T-helper 9 cell (primary cell): ENCODE measurements around the gene TTC9B.
"Not testable (repeated sequence)": the region's sequence is repeated elsewhere in the genome, so short reads cannot be mapped to it uniquely, and the experiment has no call there.

Experiments used
- DNase-seq: peaks from one replicate; pipeline ENCODE4 v3.0.0-alpha.2; 2020

TTC9B gene

DNA sequence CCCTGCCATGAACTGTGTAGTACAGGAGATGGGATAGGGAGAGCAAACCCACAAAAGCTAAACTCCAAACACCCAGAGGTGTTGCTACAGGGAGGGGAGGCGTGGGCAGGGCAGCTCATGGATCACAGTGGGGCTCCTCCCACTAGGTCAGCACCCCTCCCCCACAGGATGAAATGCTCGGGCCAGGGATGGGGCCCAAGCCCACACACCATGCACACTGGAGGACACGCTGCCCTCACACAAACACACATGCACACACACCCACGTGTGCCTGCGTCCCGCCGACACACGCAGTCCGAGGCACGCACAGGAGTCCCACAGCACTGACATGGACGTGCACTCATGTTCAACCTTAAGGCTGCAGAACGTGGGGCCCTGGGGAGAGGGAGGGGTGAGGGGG is 14.3 kb upstream of the TTC9B start:
- DNase-seq, result no peak

DNA sequence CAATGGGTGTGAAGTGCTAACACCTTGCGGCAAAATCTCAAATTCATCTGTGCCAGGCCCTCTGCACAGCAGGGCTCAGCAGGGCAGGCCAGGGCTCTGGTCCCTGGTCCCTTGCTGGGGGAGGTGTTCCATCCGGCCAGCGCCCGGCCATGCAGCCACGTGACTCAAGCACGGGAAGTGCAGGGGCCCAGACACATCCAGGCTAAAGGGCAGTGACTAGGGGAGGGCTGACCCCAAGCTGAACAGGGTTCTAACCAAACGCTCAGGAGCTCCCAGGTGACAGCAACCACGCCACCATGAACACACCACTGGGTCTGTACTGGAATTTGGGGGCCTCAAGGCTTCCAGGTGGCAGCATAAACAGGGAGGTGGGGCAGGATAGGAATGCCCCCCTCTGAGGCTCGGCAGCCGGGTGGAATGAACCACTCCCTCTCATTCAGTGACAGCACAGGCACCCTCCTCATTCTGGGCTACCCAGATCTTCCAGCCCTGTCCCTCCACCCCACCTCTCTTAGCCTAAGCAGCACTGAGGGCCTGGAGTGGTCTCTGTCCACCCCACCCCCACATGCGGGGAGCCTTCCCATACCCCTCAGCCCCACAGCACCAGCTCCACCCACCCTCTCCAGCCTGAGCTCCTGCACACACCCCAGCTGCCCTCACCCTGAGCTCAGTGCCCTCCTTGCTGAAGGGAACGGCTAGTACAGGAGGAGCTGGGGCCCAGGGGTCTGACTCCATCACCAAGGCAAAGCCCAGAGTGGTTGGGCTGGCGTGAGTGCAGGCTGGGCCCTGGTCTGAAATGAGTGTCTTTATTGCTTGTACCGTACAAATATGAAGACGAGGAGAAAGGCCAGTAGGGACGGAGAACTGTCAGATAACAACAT is 13.6 kb upstream of the TTC9B start:
- DNase-seq, result no peak

DNA sequence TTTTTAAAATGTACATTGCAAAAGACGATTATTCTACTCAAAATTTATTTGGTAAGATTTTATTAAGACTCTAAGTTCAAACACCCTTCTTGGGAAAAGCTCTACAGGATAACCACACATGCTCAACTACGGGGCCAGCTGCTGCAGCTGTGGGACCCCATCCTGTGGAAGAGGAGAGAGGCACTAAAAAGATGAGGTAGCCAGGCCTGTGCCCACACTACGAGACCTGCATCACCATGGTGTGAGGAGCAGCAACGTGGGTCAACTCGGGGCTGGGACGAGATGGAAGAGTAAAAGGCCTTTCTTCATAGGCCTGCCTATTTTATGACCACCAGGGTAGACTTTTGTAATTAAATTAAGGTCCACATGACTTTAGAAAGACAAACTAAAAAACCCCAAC is 12.9 kb upstream of the TTC9B start:
- no peak for DNase-seq

DNA sequence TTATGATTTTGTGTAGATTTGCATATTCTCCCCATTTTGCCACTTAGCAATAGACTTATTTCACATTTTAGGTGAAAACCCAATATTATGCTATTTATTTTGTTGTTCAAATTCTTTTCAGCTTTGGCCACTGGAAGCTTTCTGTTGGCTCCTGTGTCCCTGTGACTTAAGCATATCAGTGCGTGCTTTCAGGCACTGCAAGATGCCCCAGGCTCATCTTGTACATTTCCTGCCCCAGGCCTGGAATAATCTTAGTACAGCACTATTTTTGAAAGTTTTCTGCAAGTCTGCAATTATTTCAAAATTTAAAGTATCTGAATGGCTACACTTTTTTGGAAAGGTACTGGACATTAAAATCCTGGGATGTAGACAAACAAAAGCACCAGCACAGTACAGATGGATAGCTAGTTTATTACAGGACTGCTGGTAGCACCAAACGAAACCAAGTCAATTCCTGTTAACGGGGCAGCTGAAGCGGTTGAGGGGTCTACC is 11.8 kb upstream of the TTC9B start:
- DNase-seq, result no peak

DNA sequence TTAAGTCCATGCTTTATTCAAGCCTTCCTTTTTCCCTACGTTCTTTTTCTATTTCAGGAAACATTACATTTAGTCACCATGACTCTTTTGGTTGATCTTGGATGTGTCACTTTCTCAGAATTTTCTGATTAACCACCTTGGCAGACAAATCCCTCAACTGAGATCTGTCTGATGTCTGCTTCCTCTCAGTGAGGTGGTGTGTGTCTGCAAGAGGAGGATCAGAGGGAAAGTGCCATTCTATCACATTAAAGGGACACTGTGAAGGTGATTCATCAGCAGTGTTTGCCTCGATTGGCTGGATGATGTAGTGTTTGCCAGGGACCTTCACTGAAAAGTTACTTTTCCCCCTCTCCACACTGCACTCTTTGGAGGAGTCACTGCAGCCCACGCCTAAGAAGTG is 11.3 kb upstream of the TTC9B start:
- no peak for DNase-seq

DNA sequence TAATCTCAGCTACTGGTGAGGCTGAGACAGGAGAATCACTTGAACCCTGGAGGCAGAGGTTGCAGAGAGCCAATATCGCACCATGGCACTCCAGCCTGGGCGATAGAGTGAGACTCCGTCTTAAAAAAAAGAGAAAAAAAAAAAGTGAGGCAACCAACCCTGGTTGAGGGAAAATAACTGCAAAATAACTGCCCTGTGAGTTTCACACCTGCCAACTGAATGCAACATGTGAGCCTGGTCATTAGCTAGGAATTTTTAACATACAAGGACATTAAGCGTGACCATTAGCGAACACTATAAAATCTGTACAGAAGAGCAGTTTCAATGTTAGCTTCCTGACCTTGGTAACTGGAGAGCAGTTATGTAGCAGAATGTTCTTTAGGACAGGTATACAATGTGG is 10.7 kb upstream of the TTC9B start:
- DNase-seq, result no peak

DNA sequence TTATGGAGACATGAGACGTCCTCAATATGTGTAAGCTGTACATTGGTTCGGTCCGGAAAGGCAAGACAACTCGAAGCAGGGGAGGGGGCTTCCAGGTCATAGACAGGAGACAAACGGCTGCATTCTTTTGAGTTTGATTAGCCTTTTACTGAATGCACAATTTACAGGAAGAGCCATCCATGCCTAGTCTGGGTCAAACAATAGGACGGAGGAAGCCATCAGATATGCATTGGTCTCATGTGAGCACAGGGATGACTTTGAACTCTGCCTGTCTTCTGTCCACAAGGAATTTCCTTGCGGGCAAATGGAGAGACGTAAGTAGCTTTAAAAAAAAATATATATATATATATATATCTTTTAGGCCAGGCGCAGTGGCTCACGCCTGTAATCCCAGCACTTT is 10.2 kb upstream of the TTC9B start:
- DNase-seq, result no peak

DNA sequence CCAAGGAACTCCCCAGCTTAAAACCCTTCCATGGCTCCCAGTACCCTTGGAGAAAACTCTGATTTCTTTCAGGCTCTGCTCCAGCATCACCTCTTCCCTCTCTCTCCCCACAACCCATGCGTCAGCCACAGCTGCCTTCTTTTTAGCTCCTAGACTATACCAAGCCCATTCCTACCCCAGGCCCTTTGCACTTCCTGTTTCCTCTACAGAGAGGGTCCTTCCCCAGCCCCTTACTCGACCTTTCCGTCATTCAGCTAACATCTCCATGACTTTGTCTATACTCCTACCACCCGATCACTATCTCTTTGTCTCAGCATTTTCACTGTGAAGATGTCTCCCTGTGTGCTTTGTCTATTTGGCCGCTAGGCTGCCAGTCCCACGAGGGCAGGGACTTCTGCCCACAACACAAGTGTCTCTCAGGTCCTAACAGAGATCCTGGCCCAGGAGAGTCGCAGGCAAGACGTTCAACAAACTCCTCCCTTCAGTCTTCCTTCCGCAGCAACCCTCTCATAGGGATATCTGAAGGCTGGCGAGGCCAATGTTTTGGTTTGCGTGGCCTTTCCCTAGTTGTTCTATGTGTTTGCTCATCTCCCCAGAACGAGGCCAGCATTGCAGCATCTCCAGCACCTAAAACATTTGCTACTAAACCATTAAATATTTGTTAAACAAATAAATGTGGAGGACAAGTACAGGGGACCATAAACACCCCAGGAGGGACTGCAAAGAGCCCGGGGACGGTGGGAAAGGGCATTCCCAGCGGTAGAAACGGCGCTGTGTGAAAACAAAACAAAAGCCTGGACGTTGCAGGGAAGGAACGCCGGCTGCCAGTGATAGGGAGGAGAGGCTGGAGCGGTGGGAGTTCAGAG is 7.5 kb upstream of the TTC9B start:
- no peak for DNase-seq

DNA sequence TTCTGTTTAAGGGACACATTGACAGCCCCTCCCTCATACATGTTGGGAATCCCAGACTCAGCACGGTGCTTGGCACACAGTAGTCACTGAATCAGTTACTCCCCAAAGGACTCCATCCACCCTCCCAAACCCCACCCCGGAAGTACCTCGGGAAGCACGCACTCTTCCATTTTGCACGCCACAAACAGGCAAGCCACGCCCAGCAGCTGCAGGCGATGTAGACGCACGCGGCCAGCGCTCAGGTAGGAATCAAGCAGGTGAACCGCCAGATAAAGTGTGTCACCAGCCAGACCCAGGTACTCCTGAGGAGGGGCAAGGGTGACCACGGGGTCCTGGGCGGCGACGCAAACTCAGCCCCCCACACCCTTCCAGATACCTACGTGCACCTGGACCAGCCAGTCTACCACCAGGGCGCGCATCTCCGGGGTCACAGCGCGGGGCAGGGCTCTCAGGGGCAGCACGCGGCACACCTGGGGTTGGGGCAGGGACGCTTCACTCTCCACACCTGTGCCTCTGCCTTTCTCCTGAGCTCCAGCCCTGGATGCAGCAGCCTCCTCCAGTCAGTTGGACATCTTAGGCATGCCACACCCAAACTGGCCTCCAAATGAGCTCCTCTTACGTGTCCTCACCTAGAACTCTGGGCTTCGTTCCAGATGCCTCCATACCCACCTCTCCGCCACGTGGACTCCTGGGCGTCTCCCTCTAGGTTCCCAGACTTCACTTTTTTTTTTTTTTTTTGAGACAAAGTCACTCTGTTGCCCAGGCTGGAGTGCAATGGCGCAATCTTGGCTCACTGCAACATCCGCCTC is 6.4 kb upstream of the TTC9B start:
- no peak for DNase-seq

DNA sequence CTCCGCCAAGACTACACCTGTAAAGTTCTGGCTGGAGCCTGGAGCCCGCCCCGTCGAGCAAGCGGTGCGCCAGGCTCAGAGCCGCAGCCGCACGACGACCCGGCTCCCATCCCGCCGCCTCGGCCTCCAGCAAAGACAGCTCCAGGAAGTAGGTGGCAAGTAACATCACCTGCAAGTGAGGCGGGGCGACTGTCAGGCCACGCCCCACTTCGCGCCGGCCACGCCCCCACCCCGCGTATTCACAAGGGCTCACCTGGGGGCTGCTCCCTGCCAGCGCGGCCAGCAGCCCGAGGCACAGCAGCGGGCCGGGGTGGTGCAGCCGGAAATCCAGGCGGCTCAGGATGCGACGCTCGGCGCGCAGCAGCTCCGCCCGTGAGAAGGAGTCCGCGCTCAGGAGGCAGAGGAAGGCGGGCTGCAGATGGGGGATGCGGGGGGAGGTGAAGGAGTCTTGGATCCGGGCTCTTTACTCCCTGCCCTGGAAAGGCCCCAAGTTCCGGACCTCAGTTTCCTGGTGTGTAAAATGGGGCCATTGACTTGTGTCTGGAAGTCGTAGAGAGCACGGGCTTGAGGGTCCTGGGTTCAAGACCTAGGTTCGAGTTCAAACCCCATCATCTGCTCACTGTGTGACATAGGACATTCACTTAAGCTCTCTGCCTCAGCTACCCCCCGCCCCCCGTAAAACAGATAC is 5.1 kb upstream of the TTC9B start:
- DNase-seq, result peak; percentile 28

DNA sequence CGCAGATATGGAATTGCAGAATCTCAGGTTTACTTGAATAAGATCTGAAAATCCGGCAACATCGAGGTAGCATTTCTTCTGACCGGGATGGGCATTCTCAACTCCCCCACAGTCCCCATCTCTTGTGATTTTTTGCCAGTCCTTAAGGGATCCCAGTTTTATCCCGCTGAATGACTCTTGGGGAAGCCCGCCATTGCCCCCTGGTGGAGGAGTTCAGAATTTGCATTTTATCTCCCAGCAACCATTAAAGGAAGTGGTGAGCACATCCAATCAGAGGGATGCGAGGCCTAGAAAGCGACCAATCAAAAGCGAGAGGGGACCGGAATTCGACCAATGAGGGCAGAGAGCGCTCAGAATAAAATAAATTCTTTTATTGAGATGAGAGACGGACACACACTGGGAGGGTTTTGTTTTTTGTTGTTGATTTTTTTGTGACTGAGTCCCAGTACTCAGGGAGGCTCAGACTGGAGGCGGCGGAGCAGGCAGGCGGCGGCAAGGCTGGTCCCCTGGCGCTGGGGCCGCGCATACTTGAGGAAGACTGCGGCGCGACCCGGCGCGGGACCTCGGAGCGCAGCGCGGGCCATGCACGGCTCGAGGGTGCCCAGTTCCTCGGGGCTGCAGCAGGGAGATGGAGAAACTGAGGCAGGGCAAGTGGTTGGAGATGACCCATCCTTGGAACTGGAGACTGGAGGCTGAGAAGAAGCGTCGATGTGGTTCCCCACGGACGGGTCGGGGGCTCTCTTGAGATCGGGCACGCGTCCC is 3.9 kb upstream of the TTC9B start:
- DNase-seq, result peak; percentile 67

DNA sequence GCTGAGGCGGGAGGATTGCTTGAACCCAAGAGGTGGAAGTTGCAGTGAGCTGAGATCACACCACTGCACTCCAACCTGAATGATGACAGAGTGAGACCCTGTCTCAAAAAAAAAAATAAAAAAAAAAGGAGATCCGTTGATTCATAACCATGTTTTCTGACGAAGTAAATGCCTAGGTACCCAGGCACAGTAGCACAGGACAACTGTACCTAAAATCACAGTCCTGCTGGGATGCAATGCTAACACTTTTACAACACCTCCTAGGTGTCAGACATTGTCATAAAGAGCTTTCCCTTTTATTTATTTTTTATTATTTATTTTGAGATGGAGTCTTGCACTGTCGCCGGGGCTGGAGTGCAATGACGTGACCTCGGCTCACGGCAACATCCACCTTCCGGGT is 2.5 kb upstream of the TTC9B start:
- DNase-seq, result no peak

DNA sequence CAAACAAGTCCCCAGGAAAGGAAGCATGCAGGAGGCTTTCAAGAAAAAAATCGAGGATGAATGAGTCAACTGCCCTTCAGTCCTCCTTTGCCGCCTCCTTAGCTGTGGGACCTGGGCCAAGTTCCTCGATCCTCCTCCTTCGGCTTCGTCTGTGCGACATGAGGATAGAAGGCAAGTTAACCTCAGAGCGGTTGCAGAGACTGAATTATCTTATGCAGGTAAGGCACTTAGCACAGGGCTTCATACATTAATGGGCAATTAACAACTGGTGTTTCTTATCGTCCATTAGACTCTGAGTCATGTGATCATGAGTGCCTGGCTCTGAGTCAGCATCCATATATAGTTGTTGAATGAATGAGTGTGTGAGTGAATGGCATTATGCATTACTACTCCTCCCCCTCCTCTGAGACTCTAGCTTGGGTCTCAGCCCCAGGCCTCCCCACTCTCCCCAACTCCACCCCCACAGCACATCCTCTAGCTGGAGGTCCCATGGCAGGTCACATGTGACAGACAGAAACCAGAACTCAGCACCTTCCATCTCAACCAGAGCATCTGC is 1.6 kb upstream of the TTC9B start:
- DNase-seq, result no peak

DNA sequence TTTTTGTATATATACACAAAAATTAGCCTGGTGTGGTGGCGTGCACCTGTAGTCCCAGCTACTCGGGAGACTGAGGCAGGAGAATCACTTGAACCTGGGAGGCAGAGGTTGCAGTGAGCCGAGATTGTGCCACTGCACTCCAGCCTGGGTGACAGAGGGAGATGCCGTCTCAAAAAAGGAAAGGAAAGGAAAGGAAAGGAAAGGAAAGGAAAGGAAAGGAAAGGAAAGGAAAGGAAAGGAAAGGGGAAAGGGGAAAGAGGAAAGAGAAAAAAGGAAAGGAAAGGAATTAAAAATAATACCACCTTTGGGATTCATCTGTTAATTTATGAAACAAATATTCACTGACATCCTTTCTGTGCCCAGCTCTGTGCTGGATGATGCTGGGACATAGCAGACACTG is 845 bp upstream of the TTC9B start:
- DNase-seq, result not testable (repeated sequence)

DNA sequence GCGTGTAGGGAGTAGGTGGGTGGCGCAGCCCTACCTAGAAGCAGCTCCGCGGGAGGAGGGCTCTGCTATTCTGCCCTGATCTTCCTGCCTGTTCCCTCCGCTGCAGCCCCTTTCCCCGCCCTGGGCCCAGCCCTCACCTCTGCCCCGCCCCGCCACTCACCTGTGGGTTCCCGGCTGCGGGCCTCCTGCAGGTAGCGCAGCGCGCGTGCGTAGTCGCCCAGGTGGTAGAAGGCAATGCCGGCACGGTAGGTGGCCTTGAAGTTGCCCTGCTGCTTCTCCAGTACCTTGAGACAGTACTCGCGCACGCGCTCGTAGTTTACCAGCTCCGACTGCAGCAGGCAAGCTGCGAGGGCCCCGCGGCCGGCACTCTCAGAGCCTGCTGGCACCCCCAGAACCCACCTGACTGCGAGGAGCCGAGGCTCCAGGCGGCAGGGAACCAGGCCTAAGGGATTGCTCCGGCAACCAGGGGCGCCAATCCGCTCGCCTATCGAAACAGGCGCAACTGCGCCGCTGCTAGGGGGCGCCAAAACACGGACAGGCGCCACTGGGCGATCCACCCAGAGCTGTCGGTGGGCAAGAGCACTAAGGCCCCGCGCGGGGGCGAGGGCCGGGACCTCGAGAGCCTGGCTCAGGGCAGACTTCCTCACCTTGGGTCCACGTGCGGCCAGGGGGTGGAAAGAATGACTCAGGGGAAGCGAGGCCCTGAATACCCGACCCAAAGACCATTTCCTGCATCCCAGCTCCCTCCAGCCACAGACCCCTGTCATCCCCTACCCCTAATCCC is 965 bp downstream of the TTC9B start:
- no peak for DNase-seq

DNA sequence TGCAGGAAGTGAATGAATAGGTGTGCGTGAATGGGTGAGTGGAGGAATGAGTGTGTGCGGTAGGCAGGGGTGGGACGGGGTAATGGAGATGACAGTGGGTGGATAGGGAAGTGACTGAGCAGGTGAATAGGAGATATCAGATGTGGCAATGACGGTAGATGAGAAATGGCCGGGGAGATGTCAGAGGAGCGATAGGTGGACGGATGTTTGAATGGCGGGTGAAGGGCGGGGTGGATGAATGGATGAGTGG is 1.5 kb downstream of the TTC9B start:
- no peak for DNase-seq

DNA sequence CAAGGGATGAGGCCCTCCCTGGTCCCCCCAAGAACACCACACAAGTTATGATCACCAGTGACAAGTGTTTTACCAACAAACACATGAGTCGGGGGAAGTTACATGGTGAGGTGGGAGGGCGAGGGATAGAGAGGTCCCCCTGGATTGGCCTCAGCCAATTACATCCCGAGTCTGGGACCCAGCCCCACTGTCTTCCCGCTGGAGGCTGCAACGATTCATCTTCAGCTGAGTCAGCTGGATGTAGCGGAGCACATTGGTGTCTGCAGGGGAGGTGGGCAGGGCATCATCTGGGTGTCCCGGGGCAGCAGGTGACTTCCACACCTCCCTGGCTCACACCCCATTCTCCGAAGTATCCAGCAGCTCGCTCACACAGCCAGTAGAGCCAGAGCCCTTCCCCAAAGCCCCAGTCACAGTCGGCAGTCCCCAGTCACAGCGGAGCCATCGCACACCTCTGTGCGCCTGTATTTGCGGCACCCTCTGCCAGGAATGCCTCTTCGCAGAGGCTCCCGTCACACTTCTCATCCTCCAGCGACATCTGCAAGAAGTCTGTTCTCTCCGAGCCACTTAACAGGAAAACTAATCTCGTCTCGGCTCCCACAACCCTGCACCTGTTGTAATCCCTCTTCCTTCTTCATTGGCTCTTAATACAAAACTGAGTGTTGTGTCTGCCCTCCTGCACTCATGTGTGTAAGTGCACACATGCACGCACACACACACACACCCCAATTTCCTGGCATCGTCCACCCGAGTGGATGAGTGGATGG is 2.0 kb downstream of the TTC9B start:
- DNase-seq, result no peak

DNA sequence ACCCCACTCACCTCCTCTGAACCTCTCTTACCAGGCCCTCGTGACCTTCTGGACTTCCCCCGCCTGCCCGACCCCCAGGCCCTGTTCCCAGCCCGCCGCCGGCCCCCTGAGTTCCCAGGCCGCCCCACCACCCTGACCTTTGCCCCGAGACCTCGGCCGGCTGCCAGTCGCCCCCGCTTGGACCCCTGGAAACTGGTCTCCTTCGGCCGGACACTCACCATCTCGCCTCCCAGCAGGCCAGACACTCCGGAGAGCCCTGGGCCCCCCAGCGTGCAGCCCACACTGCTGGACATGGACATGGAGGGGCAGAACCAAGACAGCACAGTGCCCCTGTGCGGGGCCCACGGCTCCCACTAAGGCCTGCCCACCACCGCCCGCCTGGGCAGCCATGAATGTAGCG is 3.2 kb downstream of the TTC9B start:
- no peak for DNase-seq

DNA sequence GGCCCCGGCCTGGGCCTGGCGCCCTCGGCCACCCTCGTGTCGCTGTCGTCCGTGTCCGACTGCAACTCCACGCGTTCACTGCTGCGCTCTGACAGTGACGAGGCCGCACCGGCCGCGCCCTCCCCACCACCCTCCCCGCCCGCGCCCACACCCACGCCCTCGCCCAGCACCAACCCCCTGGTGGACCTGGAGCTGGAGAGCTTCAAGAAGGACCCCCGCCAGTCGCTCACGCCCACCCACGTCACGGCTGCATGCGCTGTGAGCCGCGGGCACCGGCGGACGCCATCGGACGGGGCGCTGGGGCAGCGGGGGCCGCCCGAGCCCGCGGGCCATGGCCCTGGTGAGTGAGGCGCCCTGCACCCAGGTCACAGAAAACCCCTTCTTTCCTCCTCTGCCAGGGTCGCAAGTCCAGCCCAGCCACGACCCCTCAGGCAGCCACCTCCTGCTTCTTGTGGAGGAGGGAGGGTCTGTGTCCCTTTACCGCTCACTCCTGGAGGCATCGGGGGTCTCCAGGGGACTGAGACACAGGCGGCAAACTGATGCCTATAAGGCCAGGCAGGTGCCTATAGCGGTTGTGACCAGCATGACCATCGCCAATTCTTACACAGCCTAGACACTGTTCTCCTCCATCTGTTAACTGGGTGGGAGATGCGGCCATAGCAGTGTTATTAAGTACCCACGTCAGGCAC is 4.2 kb downstream of the TTC9B start:
- DNase-seq, result no peak
